ENCODE measurements around the gene NRXN3.

DNA sequence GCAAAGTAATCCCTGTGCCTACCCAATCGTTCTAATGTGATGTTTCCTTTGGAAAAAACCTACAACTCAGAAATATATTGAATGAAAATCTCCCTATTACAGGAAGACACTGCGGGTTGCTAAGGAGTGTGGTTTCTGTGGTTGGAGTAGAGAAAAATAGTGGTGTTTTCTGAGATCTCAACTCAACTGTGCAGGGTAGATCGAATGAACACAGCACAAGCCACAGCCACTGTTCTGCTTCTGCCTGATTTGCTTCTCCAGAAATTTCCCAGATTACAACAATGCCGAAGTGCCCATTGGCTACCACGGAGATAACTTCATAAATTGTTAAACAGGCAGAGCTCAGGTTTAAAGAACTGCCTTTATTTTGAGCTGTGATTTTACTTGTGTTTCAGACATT, 1560.8 kb downstream of the NRXN3 start:
- TF ChIP-seq, protein P1, sequence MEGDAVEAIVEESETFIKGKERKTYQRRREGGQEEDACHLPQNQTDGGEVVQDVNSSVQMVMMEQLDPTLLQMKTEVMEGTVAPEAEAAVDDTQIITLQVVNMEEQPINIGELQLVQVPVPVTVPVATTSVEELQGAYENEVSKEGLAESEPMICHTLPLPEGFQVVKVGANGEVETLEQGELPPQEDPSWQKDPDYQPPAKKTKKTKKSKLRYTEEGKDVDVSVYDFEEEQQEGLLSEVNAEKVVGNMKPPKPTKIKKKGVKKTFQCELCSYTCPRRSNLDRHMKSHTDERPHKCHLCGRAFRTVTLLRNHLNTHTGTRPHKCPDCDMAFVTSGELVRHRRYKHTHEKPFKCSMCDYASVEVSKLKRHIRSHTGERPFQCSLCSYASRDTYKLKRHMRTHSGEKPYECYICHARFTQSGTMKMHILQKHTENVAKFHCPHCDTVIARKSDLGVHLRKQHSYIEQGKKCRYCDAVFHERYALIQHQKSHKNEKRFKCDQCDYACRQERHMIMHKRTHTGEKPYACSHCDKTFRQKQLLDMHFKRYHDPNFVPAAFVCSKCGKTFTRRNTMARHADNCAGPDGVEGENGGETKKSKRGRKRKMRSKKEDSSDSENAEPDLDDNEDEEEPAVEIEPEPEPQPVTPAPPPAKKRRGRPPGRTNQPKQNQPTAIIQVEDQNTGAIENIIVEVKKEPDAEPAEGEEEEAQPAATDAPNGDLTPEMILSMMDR (IDR thresholded peaks at IDR 0.05; ENCODE audit: insufficient read depth, low read depth, low read length), result no peak
- TF ChIP-seq EZH2 (IDR thresholded peaks at IDR 0.05; ENCODE audit: insufficient read depth, low read length), result no peak

Measured in astrocyte (in vitro differentiated cells and primary cell).